ENCODE results near the gene TAOK2.

- TF ChIP-seq POLR2A (IDR thresholded peaks at IDR 0.05) (no peak), POLR2AphosphoS5 (IDR thresholded peaks at IDR 0.05) (no peak)
- TF ChIP-seq, protein P1, sequence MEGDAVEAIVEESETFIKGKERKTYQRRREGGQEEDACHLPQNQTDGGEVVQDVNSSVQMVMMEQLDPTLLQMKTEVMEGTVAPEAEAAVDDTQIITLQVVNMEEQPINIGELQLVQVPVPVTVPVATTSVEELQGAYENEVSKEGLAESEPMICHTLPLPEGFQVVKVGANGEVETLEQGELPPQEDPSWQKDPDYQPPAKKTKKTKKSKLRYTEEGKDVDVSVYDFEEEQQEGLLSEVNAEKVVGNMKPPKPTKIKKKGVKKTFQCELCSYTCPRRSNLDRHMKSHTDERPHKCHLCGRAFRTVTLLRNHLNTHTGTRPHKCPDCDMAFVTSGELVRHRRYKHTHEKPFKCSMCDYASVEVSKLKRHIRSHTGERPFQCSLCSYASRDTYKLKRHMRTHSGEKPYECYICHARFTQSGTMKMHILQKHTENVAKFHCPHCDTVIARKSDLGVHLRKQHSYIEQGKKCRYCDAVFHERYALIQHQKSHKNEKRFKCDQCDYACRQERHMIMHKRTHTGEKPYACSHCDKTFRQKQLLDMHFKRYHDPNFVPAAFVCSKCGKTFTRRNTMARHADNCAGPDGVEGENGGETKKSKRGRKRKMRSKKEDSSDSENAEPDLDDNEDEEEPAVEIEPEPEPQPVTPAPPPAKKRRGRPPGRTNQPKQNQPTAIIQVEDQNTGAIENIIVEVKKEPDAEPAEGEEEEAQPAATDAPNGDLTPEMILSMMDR (IDR thresholded peaks at IDR 0.05), result no peak
Observed at GRCh38 chr16:30004811-30005242, 31.2 kb downstream of the TAOK2 start.
